ENCODE results near the gene TEN1. TPM values are rescaled to one million over a fixed set of nuclear protein-coding genes. Genes with fewer than 3 reads are reported as not detected.

TEN1 gene
- total and polyA plus RNA-seq, 9 of the 15 experiments (the other 6 are each of a cell fraction or from before 2014, with no cell fraction given): 1.3 to 25.7 (median 10.1) TPM

DNA sequence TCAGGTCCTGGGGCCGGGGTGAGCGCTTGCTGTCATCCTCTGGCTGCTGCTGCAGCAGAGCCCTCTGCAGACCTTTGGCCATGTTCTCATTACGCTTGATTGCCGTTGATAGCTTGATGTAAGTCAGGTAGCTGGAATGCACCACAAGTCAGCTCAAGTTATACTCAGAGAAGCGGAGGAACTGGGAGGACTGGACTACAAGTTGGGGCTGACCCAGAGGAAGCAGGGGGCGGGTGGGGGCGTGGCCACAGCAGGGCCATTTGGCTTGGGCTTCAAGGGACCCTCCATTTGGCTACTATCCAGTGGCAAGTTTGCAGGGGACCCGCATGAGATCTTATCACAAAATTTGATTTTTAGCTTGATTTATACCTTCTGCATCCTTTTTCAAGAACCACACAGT lies 67.0 kb downstream of the TEN1 start:
- Histone ChIP-seq H2AFZ (ENCODE audit: low read depth, low read length) (no peak overlapping the region), H3K9ac (ENCODE audit: insufficient read depth in 1 of 2, low read depth in 2 of 2, low read length in 2 of 2) (no peak overlapping the region), H3K27me3 (ENCODE audit: control insufficient read depth in 2 of 2, insufficient read depth in 2 of 2, low read length in 2 of 2) (no peaks in the 10 kb centered on the region), H3K4me2 (ENCODE audit: insufficient read depth, low read length) (no peak overlapping the region), H3K9me3 (replicated peaks; ENCODE audit: control insufficient read depth, insufficient read depth, low read depth, low read length) (no peaks in the 10 kb centered on the region), H3K79me2 (ENCODE audit: control insufficient read depth, insufficient read depth, low read length) (0 out of 3 replicates have a peak, but pooled peaks cover 2% of the 10 kb centered on the region), H3K4me1 (replicated peaks in 1 of 2; ENCODE audit: control insufficient read depth in 2 of 2, insufficient read depth in 2 of 2, low read length in 2 of 2) (no peaks in the 10 kb centered on the region), H4K20me1 (replicated peaks; ENCODE audit: control insufficient read depth, insufficient read depth, low read length) (0 out of 2 replicates have a peak, but pooled peaks cover 5% of the 10 kb centered on the region), H3K4me3 (no peak overlapping the region), H3K27ac (ENCODE audit: extremely low read depth, low read depth, low read length) (no peak overlapping the region), H3K36me3 (ENCODE audit: control insufficient read depth, insufficient read depth, low read length) (peaks cover 94% of the 10 kb centered on the region), H3K9me1 (ENCODE audit: control insufficient read depth, insufficient read depth, low read length) (no peaks in the 10 kb centered on the region)
- peak in 2 of 4 experiments; percentile 45 to 52 for DNase-seq (ENCODE audit: extremely low read depth in 1 of 4, low spot score in 3 of 4)
- TF ChIP-seq RNF2 (IDR thresholded peaks at IDR 0.05) (no peak), PRMT5 (CRISPR knock-in tag; IDR thresholded peaks at IDR 0.05) (no peak), MAFF (IDR thresholded peaks at IDR 0.05; ENCODE audit: low read length) (no peak), GTF2A2 (tag; IDR thresholded peaks at IDR 0.05) (no peak), NONO (IDR thresholded peaks at IDR 0.05; ENCODE audit: low read depth in 2 of 2, low read length in 1 of 2) (no peak), MXI1 (IDR thresholded peaks at IDR 0.05; ENCODE audit: low read depth, low read length) (no peak)
- no peak for ATAC-seq
- intact Hi-C loops (cut with micrococcal nuclease) (no loop called here), in situ Hi-C loops (cut with MboI) (no loop called here)
- BruUV-seq (replicated peaks): no TSS peak
- ChIA-PET CTCF (ENCODE audit: low intra/inter-chr PET ratio) (no interaction called here), POLR2A (interaction anchor here (1.8 kb wide), 1 partner anchor 11 kb away, joined by 12 read pairs; no protein-coding TSS in a partner anchor)
- WGBS (ENCODE audit: insufficient coverage, low coverage, missing lambda C conversion rate): 100% methylated on average over 5 of the region's 8 CpGs
- no peak for FAIRE-seq

DNA sequence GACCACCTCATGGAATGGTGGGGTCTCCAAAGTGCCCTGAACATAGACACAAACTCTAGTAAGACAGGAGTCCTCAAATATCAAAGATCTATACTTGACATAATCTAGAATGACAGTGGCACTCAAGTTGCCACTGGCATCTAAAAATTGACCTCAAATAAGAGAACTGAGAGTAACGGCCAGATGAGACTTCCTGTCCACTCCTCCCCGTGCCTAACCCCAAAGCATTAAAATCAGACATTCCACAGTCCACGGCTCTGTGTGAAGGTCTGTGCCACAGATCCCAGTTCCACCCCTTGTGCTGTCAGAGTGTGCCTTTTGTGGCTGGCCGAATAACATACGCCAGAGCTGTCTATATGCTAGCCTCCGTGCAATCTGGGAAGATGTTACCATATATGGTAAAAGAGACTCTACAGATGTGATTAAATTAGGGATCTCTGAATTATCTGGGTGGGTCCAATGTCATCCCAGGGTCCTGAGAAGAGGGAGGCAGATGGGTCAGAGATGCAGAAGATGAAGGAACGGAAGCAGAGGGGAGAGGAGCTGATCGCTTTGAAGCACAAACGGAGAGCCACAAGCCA lies 69.1 kb downstream of the TEN1 start:
- FAIRE-seq: no peak
- no TSS peak for BruUV-seq (replicated peaks)
- POLR2A ChIA-PET: interaction anchor here (1.6 to 2.8 kb wide), 2 partner anchors 11 to 16 kb away, joined by 4 to 14 read pairs; no protein-coding TSS in a partner anchor
- 95% methylated on average over 9 of the region's 9 CpGs for WGBS (ENCODE audit: insufficient coverage, low coverage, missing lambda C conversion rate)
- Histone ChIP-seq H3K9me1 (ENCODE audit: control insufficient read depth, insufficient read depth, low read length) (no peaks in the 10 kb centered on the region), H3K27ac (ENCODE audit: extremely low read depth, low read depth, low read length) (no peak overlapping the region), H3K9ac (ENCODE audit: insufficient read depth in 1 of 2, low read depth in 2 of 2, low read length in 2 of 2) (no peak overlapping the region), H3K4me3 (no peak overlapping the region), H3K9me3 (replicated peaks; ENCODE audit: control insufficient read depth, insufficient read depth, low read depth, low read length) (no peaks in the 10 kb centered on the region), H3K4me2 (ENCODE audit: insufficient read depth, low read length) (no peak overlapping the region), H2AFZ (ENCODE audit: low read depth, low read length) (no peak overlapping the region), H3K36me3 (ENCODE audit: control insufficient read depth, insufficient read depth, low read length) (peaks cover 91% of the 10 kb centered on the region), H4K20me1 (replicated peaks; ENCODE audit: control insufficient read depth, insufficient read depth, low read length) (no peaks in the 10 kb centered on the region), H3K4me1 (replicated peaks in 1 of 2; ENCODE audit: control insufficient read depth in 2 of 2, insufficient read depth in 2 of 2, low read length in 2 of 2) (no peaks in the 10 kb centered on the region), H3K79me2 (ENCODE audit: control insufficient read depth, insufficient read depth, low read length) (0 out of 3 replicates have a peak, but pooled peaks cover 3% of the 10 kb centered on the region), H3K27me3 (ENCODE audit: control insufficient read depth in 2 of 2, insufficient read depth in 2 of 2, low read length in 2 of 2) (no peaks in the 10 kb centered on the region)
- CTCF ChIA-PET (ENCODE audit: low intra/inter-chr PET ratio): no interaction called here
- no peak for DNase-seq (ENCODE audit: extremely low read depth in 1 of 4, low spot score in 3 of 4)
- TF ChIP-seq PTTG1 (tag; IDR thresholded peaks at IDR 0.05; ENCODE audit: low read depth): no peak
- no peak for TF ChIP-seq RFX1 (IDR thresholded peaks at IDR 0.05)
- no peak for TF ChIP-seq CBX3 (IDR thresholded peaks at IDR 0.05; ENCODE audit: borderline replicate concordance in 1 of 2, low read length in 2 of 2)
- no peak for TF ChIP-seq EZH2 (IDR thresholded peaks at IDR 0.05; ENCODE audit: borderline replicate concordance, low read depth, low read length)
- no peak for TF ChIP-seq RBM25 (IDR thresholded peaks at IDR 0.05; ENCODE audit: low read depth, low read length, severe bottlenecking)
- no peak for TF ChIP-seq SP2 (IDR thresholded peaks at IDR 0.05; ENCODE audit: extremely low read depth, low read depth, low read length, poor library complexity, severe bottlenecking)
- no peak for TF ChIP-seq ZNF174 (CRISPR knock-in tag; IDR thresholded peaks at IDR 0.05)
- no peak for TF ChIP-seq TSC22D4 (tag; IDR thresholded peaks at IDR 0.05)
- intact Hi-C loops (cut with micrococcal nuclease) (no loop called here), in situ Hi-C loops (cut with MboI) (no loop called here)
- no peak for ATAC-seq
